Measurements from ENCODE around the gene ASCL2. TPM values are rescaled to one million over a fixed set of nuclear protein-coding genes. Genes with fewer than 3 reads are reported as not detected.
"Not testable (repeated sequence)": the region's sequence is repeated elsewhere in the genome, so short reads cannot be mapped to it uniquely, and the experiment has no call there.

The ASCL2 gene
- total RNA-seq, 1 donor from 2014 or later, result 0.80 TPM

DNA sequence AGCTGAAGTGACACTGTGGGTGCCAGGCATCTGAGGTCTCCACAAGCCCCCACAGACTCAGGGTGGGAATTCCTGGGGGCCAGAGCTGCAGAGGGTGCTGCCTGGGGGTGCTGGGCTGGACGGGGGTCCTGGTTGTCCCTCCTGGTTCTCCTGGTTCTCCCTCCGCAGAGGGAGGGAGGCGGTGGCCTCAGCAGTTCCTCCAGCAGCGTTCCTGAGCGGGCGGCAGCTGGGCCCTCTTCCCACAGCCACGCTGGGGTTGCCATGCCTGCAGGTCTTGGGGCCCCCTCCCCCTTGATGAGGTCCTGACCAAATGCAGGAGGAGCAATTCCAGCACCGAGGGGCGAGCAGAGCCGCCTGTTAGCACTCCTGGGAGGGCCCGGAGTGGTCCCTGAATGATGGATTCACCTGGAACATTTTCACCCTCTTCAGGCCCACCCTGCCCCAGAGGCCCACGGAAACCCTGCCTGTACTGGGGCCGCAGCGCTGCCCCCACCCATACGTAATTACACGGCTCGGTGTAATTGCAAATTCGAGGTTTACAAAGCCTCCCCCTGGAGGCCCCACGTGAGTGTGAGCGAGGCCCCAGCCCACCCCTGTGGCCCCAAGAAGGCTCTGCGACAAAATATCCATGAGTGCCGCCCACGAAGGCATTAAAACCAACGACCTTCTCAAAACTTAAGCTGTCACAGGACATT, 30.7 kb upstream of the ASCL2 start:
- intact Hi-C loops (cut with DNase I), result loop anchor here (10.0 kb wide), 2 partner anchors 234 to 594 kb away; no protein-coding TSS in a partner anchor
- peak; percentile 63 for DNase-seq (ENCODE audit: low spot score)
- ATAC-seq, result no peak

DNA sequence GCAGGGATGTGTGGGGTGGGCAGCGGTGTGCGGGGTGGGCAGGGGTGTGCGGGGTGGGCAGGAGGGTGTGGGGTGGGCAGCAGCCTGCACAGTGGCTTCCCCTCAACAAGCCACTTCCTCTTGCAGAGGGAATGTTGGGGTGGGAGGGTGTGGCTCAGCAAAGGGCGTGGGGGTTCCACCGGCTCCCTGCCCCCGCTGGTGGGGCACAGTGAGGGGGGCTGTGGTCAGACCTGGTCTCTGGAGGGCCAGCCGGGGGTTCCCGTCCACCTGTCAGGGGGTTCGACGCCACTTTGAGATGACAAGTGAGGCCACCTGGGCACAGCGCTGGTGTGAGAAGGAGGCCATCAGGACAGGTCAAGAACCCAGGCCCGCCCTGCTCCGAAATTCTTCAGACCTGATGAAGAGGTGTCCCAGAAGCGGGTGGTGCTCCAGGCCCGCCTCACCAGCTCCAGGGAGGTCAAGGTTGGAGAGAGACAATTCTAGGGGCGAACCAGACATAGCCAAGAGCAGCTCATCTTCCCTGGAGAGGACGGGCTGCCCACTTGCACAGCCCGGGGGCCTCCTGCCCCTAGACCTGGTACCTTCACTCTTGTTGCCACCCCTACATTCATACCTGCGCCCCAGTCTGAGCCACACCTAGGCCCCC, 30.0 kb upstream of the ASCL2 start:
- DNase-seq (ENCODE audit: low spot score) (peak; percentile 57), ATAC-seq (no peak)
- intact Hi-C loops (cut with DNase I), result loop anchor here (10.0 kb wide), 2 partner anchors 234 to 594 kb away; no protein-coding TSS in a partner anchor

DNA sequence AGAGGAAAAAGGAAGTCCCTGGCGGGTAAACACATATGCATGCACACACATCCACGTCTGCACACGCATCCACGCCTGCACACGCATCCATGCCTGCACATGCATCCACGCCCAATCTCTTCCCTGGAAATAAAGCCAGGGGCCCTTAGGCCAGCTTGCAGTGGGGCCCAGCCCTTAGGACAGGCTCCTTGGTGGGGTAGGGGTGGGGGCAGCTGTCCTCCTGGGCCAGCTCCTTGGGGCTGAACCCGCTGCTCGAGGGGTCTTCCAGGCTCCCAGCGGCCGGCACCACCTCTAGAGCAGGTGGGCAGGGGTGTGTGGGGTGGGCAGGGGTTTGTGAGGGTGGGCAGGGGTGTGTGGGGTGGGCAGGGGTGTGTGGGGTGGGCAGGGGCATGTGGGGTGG, 29.4 kb upstream of the ASCL2 start:
- no peak for DNase-seq (ENCODE audit: low spot score)
- intact Hi-C loops (cut with DNase I), result loop anchor here (5.0 to 10.0 kb wide), 3 partner anchors 102 to 595 kb away; no protein-coding TSS in a partner anchor
- ATAC-seq, result no peak

DNA sequence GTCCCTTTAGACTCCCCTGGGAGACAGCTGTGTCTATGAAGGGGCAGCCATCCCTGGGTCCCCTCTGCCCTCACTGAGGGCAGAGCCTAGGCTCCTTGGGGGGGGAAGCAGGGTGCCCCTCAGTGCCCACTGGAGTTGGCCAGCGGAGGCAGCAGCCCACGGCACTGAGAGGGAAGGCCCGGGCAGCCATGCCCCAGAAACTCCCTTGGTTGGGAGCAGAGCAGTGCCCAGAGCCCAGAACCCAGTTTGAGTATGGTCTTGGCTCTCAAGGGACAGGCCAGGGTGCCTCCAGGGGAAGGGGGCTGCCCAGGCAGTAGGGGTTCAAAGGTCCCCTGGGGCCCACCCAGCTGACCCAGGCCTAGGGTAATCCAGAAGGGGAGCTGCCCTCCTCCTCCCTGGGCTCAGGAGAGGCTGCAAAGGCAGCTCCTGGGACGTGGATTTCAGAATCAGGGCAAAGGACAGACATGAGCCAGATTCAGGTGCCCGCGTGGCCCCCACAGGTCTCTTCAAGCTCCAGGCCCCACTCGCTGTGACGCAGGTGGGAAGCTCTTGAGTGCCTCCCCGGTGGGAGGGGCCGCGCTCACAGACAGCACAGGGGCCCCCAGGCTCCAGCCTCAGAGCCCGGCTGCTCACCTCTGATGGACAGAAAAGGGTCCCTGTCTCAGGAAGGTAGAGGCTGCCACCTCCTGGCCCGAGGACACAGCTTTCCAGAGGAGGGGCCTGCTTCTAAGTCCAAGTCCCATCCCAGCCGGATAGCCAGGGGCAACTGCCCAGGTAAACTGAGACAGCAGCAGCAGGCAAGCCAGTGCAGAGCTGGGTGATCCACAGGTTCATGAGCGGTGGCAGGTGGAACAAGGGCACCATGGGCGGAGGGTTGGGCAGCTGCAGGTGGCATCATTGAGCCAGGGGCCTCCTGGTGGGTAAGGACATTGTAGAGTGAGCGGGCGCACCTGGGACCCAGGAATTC, 28.7 kb upstream of the ASCL2 start:
- intact Hi-C loops (cut with DNase I), result loop anchor here (5.0 kb wide), 1 partner anchor 102 kb away; no protein-coding TSS in a partner anchor
- ATAC-seq, result no peak
- peak; percentile 61 for DNase-seq (ENCODE audit: low spot score)

DNA sequence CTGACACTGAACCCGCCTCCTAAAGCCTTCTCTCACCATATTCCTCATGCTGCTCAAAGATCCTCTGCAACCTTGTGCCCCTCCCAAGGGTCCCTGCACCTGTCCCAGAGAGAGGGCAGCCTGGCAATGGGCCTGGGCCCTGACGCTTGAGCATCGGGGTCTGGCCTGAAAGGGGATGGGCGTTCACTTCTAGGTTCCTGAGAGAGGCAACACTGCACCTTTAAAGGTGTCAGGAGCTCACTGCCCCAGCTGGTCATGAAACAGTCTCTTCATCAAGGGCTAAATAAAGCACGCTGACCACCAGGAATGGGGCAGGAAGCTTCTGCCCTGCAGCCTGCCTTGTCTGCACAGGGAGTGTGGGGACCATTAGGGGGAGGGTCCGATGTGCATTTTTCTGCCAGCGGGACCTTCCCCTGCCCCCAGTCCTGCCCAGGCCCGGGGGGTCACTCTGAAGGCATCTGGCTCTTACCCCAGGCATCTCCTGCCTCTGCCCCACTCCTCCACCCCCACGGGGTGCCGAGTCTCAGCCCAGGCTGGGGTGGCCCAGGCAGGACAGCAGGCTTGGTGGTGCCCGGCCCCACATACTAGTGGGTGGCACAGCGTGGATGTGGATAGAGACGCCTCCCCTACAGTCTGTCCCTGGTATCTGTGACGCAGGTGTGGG, 27.9 kb upstream of the ASCL2 start:
- intact Hi-C loops (cut with DNase I), result loop anchor here (5.0 kb wide), 1 partner anchor 101 kb away; no protein-coding TSS in a partner anchor
- ATAC-seq (no peak), DNase-seq (ENCODE audit: low spot score) (peak; percentile 53)

DNA sequence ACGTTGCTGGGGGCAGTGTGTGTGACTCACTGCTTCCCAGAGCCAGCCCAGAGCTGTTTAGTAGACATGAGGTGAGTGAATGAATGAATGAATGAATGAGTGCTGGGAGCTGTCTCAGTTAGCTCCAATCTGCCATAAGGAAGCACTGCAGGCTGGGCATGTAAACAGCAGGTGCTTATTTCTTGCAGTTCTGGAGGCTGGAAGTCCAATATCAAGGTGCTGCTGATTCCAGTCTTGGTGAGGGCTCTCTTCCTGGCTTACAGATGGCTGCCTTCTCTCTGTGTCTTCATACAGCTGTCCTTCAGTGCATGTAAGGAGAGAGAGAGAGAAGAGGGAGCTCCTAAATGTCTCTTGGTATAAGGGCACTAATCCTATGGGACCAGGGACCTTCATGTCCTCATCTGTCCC, 27.2 kb upstream of the ASCL2 start:
- no peak for DNase-seq (ENCODE audit: low spot score)
- no peak for ATAC-seq
- intact Hi-C loops (cut with DNase I), result loop anchor here (5.0 kb wide), 1 partner anchor 100 kb away; no protein-coding TSS in a partner anchor

DNA sequence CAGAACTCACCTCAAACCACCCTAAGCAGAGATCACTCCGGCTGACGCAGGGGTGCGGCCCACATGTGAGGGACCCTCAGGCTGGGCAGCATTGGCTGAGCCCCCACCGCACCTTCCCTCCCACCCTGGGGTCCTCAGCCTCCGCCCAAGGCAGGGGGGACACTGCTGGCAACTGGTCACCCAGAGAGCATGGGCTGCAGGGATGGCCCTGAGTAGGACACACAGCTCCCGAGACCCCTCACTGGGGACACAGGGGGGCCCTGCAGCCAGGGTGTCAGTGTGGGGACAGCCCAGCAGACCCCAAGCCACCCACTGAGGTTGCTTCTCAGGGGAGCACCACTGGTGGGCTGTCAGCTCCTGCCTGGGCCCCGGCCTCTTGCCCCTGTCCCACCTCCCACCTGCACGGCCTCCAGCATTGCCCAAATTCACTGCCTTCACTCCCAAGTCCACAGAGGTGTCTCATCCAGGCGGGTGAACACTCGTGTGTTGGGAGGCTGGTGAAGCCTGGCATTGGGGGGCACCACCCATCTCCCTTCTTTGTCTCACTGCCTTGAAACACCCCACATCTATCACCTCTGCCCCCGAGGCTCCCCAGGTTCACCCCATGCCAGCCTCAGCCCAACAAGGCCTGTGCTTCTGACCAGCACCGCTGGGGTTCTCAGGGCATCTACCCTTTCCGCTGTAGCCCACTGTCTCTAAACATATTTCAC, 26.7 kb upstream of the ASCL2 start:
- DNase-seq (ENCODE audit: low spot score) (peak; percentile 50), ATAC-seq (no peak)
- intact Hi-C loops (cut with DNase I), result loop anchor here (5.0 kb wide), 1 partner anchor 100 kb away; no protein-coding TSS in a partner anchor

DNA sequence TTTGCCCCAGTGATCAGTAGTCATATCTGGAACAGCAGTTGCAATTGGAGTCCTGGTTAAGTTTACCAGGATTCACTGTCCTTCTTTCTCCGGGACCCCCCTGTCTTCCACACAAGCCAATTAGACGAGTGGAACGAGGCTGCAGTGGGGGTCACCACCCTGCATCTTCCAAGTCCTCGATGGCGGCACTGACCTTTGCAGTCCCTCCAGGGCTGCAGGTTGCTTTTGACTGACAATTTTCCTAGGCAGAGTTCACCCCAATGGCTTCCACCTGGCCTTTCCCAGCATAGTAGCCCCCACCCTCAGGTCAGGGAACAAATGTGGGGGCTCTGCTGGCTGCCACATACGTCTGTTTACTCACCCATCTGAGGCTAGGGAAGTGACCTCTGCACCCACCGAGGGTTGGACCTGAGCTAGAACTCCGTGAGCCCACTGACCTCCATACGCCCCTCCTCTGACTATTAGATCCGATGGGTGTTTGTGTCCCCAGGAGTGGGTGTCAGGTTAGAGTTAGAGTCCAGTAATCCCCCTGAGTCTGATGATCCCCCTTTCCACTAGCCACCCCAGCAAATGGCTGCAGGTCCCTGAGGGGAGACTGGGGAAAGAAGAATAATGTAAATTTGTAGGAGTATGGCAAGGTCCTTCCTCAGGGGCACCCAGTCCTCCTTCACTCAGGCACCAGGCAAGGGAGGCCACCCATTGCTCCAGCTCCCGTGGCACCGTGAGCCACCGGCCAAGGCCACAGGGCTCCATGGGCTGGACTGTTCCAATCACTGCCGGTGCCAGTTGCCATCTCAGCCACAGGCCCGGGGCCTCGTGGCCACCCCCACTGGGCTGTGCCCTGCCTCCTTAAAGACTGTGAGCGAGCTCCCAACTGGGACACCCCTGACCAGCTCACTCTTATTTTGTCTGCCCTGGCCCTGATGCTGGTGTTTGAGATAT, 25.9 kb upstream of the ASCL2 start:
- ATAC-seq, result no peak
- peak; percentile 43 for DNase-seq (ENCODE audit: low spot score)
- intact Hi-C loops (cut with DNase I), result loop anchor here (5.0 kb wide), 1 partner anchor 99 kb away; no protein-coding TSS in a partner anchor

DNA sequence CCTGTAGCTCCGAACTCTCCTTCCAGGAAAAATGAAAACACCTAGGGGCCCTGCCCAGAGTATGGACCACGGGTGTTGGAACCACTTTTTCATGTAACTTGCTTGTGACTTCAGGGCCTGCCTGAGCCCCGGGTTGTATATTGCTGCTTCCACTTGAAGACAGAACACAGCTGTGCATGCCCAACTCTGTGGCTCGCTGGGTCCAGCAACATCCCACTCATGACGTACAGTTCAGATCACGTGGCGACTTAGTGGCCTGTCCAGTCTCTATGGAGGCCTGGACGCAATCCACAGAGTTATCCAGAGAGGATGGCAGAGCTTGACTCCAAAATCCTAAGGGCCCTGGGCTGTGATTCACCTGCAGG, 24.5 kb upstream of the ASCL2 start:
- DNase-seq (ENCODE audit: low spot score), result peak; percentile 43
- intact Hi-C loops (cut with DNase I), result loop anchor here (5.0 kb wide), 1 partner anchor 98 kb away; no protein-coding TSS in a partner anchor
- no peak for ATAC-seq

DNA sequence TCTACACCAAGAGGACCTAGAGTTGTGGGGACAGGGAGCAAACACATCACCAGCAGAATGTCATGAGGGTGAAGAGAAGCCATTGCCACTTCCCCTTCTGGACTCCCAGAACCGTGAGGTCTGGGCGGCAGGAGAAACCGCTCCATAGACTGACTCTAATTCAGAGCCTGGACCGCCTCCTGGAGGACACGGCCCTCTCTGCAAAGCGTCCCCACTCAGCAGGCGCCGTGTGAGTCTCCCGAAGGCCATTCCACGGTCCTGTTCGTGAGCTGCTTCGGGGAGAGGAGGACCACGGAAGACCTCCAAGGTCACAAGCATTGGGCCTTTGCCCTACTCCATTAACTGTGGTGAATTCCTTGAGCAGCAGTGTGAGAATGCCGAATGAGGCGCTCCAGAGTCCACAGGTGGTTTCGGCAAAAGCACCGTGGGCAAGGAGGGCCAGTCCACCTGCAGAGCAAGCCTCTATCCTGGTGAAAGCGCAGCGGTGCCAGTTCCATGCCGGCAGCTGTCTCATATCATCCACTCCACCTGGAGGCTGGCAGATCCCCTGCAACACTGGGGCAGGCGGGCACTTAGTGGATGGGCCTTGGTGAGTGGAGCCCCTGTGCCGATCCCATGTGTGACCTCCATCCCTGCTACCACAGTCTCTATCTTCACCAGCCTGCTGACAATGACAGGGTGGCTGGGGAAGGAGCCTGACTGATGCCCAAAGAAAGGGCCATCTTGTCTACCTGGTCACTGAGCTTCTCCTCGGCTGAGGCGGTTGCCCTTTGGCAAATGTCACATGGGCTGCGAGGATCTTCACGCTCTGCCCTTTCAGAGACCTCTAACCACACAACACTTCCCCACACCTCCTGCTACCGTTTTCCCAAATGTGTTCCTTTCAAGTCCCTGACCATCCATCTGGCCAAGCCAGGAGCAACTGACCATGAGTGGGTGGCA, 23.9 kb upstream of the ASCL2 start:
- peak; percentile 49 for ATAC-seq
- intact Hi-C loops (cut with DNase I), result no loop called here
- peak; percentile 62 for DNase-seq (ENCODE audit: low spot score)

DNA sequence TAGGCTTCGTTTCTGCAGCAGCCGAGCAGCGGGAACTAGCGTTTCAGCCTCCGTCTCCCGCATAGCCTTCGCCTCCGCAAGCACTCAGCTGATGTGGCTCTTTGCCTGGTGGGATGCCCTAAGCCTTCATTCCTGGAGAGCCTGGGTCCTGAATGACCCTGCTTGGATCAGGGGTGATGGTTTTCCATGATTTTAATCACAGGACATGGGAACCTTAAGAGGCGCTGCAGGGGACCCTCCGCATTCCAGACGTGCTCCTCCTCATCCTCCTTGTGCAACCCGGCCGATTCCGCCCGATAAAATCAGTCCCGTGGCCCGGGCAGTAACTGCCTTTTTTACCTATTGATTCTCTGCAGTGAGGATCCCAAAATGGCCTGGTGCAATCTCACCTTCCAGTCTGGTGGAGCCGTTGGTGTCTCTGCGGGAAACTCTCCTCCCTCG, 23.2 kb upstream of the ASCL2 start:
- DNase-seq (ENCODE audit: low spot score), result peak; percentile 41
- no peak for ATAC-seq
- intact Hi-C loops (cut with DNase I), result no loop called here

DNA sequence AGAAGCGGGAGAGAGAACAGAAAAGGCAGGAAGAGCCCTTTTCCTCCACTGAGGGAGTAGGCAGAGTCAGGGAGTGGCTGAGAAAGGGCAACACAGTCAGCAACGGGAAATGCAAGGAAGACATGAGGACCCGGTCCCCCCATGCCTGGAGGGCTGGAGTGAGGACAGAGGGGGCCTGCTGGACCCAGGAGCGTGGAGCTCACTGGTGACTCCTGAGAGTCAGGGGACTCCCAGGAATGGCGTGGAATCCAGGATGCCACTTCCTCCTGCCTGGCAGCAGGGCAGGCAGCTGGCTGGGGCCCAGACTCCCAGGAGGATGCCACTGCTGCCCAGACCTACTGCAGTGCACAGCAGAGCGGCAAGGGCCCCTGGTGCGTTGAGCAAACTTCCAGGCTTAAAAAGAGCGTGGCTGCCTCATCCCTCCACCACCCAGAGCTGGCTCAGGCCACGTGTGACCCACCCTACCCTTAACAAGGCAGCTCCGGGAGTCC, 20.0 kb upstream of the ASCL2 start:
- DNase-seq (ENCODE audit: low spot score), result peak; percentile 32
- no peak for ATAC-seq
- intact Hi-C loops (cut with DNase I), result no loop called here

DNA sequence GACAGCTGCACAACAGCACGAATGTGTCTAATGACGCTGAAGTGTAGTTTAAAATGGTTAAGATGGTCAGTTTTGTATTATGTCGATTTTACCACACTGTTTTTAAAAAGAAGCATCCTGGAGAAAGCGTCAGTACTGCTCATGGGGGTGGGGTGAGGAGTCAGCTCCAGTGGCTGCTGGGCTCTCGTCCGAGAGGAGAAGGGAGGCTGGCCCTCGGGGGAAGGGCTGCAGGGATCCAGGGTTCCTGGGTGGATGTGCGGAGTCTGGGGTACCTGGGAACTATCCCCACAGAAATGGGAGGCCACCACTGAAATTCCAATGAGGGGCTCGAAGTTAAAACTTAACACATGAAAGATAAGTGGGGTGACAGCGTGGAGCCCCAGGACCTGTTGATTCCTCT, 19.5 kb upstream of the ASCL2 start:
- ATAC-seq (no peak), DNase-seq (ENCODE audit: low spot score) (peak; percentile 37)
- intact Hi-C loops (cut with DNase I), result no loop called here

DNA sequence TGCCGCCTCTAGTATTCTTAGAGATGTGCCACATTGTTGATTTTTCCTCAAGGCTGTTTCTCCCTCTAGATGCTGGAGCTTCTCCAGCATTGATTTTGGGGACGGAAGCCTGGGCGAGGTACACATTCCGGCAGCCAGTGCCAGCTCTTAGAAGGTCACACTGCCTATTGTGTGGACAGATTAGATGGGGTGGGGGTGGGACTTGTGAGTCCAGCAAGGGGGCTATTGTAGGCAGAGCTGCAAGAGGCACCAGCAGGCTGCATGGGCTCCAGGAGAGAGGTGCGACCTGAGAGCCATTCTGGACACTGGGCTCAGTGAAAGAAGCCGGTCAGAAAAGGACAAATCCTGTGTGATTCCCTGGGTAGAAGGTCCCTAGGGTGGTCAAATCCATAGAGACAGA, 19.0 kb upstream of the ASCL2 start:
- intact Hi-C loops (cut with DNase I), result no loop called here
- DNase-seq (ENCODE audit: low spot score) (no peak), ATAC-seq (no peak)

DNA sequence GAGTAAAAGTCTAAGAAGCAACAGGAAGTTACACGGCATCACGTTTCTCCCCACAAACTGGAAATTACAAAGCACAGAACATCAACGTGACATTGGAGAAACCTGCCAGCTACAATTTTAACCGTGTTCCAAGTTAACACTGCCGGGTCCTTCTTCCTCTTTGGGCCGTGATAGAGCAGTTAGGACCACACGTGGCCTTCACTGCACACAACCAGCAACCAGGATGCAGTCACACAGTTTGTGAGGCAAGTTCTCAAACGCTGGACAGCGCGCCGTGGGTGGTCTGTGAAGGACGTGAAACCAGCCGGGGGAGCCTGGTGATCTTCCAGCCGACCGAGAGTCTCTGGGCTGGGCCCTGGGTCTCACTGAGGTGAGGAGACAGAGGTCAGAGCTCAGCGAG, 16.7 kb upstream of the ASCL2 start:
- DNase-seq (ENCODE audit: low spot score) (peak; percentile 73), ATAC-seq (peak; percentile 95)
- intact Hi-C loops (cut with DNase I), result no loop called here

DNA sequence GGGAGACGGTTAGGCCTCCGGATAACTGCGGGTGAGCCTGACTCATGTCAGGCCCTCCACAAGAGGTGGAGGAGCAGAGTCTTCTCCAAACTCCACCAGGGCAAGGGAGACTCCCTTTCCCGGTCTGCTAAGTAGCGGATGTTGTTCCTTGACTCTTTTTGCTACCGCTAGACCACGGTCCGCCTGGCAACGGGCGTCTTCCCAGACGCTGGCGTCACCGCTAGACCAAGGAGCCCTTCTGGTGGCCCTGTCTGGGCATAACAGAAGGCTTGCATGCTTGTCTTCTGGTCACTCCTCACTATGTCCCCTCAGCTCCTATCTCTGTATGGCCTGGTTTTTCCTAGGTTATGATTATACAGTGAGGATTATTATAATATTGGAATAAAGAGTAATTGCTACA, 16.0 kb upstream of the ASCL2 start:
- DNase-seq (ENCODE audit: low spot score); intact Hi-C loops (cut with DNase I); ATAC-seq: not testable (repeated sequence)
